LNCAP (cell line): ENCODE measurements around the gene CFAP206.

ENCODE experiments used
- CTCF ChIP-seq: fragments of 450-650 bp; IDR thresholded peaks from 2 replicates; pipeline ENCODE4 v1.5.1; 2017; ENCODE audit warnings: mild to moderate bottlenecking

CFAP206 gene

GRCh38 chr6:87396595-87397392 lies 11.0 kb upstream of the CFAP206 start:
- TF ChIP-seq CTCF, result no peak

- TF ChIP-seq CTCF, result no peak
Measured at GRCh38 chr6:87397656-87398055, 10.1 kb upstream of the CFAP206 start.

- no peak for TF ChIP-seq CTCF
Measured at GRCh38 chr6:87401832-87402231, 5.9 kb upstream of the CFAP206 start.

GRCh38 chr6:87407561-87407900 lies 241 bp upstream of the CFAP206 start:
- no peak for TF ChIP-seq CTCF

- TF ChIP-seq CTCF, result no peak
Measured at GRCh38 chr6:87408721-87409155, 966 bp downstream of the CFAP206 start.

GRCh38 chr6:87419266-87419665 lies 11.5 kb downstream of the CFAP206 start:
- TF ChIP-seq CTCF, result no peak

GRCh38 chr6:87420360-87420759 lies 12.6 kb downstream of the CFAP206 start:
- TF ChIP-seq CTCF, result no peak

- no peak for TF ChIP-seq CTCF
Measured at GRCh38 chr6:87421576-87421975, 13.8 kb downstream of the CFAP206 start.
